Prostate gland (tissue), 2 donors: Measurements from ENCODE around the gene NIP7. TPM values are rescaled to one million over a fixed set of nuclear protein-coding genes. Genes with fewer than 3 reads are reported as not detected.

Experiments used
- DNase-seq: peaks from one replicate; pipeline ENCODE4 v3.0.0-alpha.2; 2019; ENCODE audit warnings: low spot score
- H3K27ac ChIP-seq, 2 donors: fragments of 200-600 bp; sonication (generic); 2 replicates each; pipeline ENCODE4 v1.5.1; 2017 to 2019
- H3K27me3 ChIP-seq: fragments of 200-600 bp; sonication (generic); replicated peaks from 2 replicates; pipeline ENCODE4 v1.5.1; 2019; ENCODE audit not compliant: insufficient read depth
- H3K36me3 ChIP-seq, 2 donors: fragments of 200-600 bp; sonication (generic); 1 replicate in 1 of 2; 2 replicates in 1 of 2; pipeline versions ENCODE4 v1.5.1 to v1.8.1; 2017 to 2019
- H3K4me1 ChIP-seq: fragments of 200-600 bp; sonication (generic); replicated peaks from 2 replicates; pipeline ENCODE4 v1.5.1; 2019
- H3K4me3 ChIP-seq, 2 donors: fragments of 200-600 bp; sonication (generic); 2 replicates each; pipeline ENCODE4 v1.5.1; 2017 to 2019
- H3K9me3 ChIP-seq: fragments of 200-600 bp; sonication (generic); 2 replicates; pipeline ENCODE4 v1.5.1; 2017
- CTCF ChIP-seq, 4 experiments: fragments of 200-600 bp in 2 of 4; fragments of 450-650 bp in 2 of 4; sonication (generic) in 2 of 4; IDR thresholded peaks; 1 replicate in 3 of 4; 2 replicates in 1 of 4; pipeline ENCODE4 v1.5.1; 2016 to 2019; ENCODE audit warnings: antibody characterized with exemption in 4 of 4, mild to moderate bottlenecking in 2 of 4, moderate library complexity in 2 of 4
- POLR2A ChIP-seq: fragments of 450-650 bp; IDR thresholded peaks from one replicate; pipeline ENCODE4 v1.6.1; 2016; ENCODE audit warnings: antibody characterized with exemption, mild to moderate bottlenecking
- POLR2AphosphoS5 ChIP-seq: sonication (generic); formaldehyde crosslinking; IDR thresholded peaks from one replicate; pipeline ENCODE4 v1.6.1; 2017; ENCODE audit warnings: antibody characterized with exemption
- WGBS: methylation state at CpG from one replicate; pipeline ENCODE4 v1.1.5; 2018; 5-methylcytosine and 5-hydroxymethylcytosine counted together
- intact Hi-C: fragments of 100-400 bp; cut with DNase I; formaldehyde crosslinking; loops from one replicate; pipeline ENCODE4 v1.14.2; 2022
- total RNA-seq, 2 donors: library from RNA; depleted of rRNA; stranded (reverse); fragments of >200 nt; gene quantifications; one replicate each; pipeline ENCODE4 v1.1.0, GENCODE V29; 2016

The NIP7 gene
- total RNA-seq, 2 donors from 2014 or later: 11.2 to 19.4 TPM

GRCh38 chr16:69368866-69369265 is 29.3 kb downstream of the NIP7 start:
- WGBS: 95% methylated on average over 4 of the region's 4 CpGs
- intact Hi-C loops: no loop called here

GRCh38 chr16:69371564-69371963 is 32.0 kb downstream of the NIP7 start:
- no peak for DNase-seq
- Histone ChIP-seq H3K27me3 (no peaks in the 10 kb centered on the region), H3K36me3 (peaks cover 0 to 10% of the 10 kb centered on the region in 2 donors), H3K4me1 (no peaks in the 10 kb centered on the region), H3K27ac (no peak overlapping the region), H3K4me3 (no peak overlapping the region), H3K9me3 (no peaks in the 10 kb centered on the region)
- intact Hi-C loops: no loop called here
- whole genome bisulfite sequencing: 98% methylated on average over 2 of the region's 2 CpGs
- TF ChIP-seq POLR2AphosphoS5 (no peak), CTCF (IDR thresholded peaks at IDR 0.05) (no peak), POLR2A (no peak)

More at GRCh38 chr16:69368866-69369265, 29.3 kb downstream of the NIP7 start:
- Histone ChIP-seq H3K27me3 (no peaks in the 10 kb centered on the region), H3K27ac (no peak overlapping the region), H3K4me3 (no peak overlapping the region), H3K4me1 (no peaks in the 10 kb centered on the region), H3K9me3 (no peaks in the 10 kb centered on the region), H3K36me3 (peaks cover 0 to 10% of the 10 kb centered on the region in 2 donors)
- no peak for DNase-seq
- TF ChIP-seq POLR2AphosphoS5 (no peak), CTCF (IDR thresholded peaks at IDR 0.05) (no peak), POLR2A (no peak)

GRCh38 chr16:69373019-69373418 is 33.4 kb downstream of the NIP7 start:
- WGBS: 92% methylated on average over 1 of the region's 1 CpG
- intact Hi-C loops: no loop called here
- Histone ChIP-seq H3K27me3 (no peaks in the 10 kb centered on the region), H3K9me3 (no peaks in the 10 kb centered on the region), H3K36me3 (peaks cover 0 to 5% of the 10 kb centered on the region in 2 donors), H3K27ac (no peak overlapping the region), H3K4me3 (no peak overlapping the region), H3K4me1 (no peaks in the 10 kb centered on the region)
- DNase-seq: no peak
- TF ChIP-seq POLR2A (no peak), POLR2AphosphoS5 (no peak), CTCF (IDR thresholded peaks at IDR 0.05) (no peak)

- Histone ChIP-seq H3K4me3 (no peak overlapping the region), H3K27ac (no peak overlapping the region), H3K9me3 (no peaks in the 10 kb centered on the region), H3K36me3 (no peaks in the 10 kb centered on the region), H3K4me1 (no peaks in the 10 kb centered on the region), H3K27me3 (no peaks in the 10 kb centered on the region)
- intact Hi-C loops: no loop called here
- 95% methylated on average over 10 of the region's 10 CpGs for WGBS
- TF ChIP-seq CTCF (IDR thresholded peaks at IDR 0.05) (no peak), POLR2A (no peak), POLR2AphosphoS5 (no peak)
- DNase-seq: no peak
These were observed 37.0 kb downstream of the NIP7 start for GRCh38 chr16:69376393-69377059.

GRCh38 chr16:69378036-69378435 is 38.5 kb downstream of the NIP7 start:
- Histone ChIP-seq H3K4me3 (no peak overlapping the region), H3K27me3 (no peaks in the 10 kb centered on the region), H3K27ac (no peak overlapping the region), H3K9me3 (no peaks in the 10 kb centered on the region), H3K36me3 (no peaks in the 10 kb centered on the region), H3K4me1 (no peaks in the 10 kb centered on the region)
- intact Hi-C loops: no loop called here
- 90% methylated on average over 1 of the region's 1 CpG for WGBS
- no peak for DNase-seq
- TF ChIP-seq POLR2A: no peak
- no peak for TF ChIP-seq CTCF (IDR thresholded peaks at IDR 0.05)
- TF ChIP-seq POLR2AphosphoS5: no peak
